PC-3 (cell line): Measurements from ENCODE around the gene TPST2.

Experiments used
- EZH2 ChIP-seq: fragments of 300-600 bp; sonication (generic); IDR thresholded peaks from one replicate; pipeline ENCODE4 v1.6.1; 2017; ENCODE audit warnings: antibody characterized with exemption, mild to moderate bottlenecking, low read length; ENCODE audit not compliant: unreplicated experiment
- EZH2phosphoT487 ChIP-seq: fragments of 300-600 bp; sonication (generic); IDR thresholded peaks from 2 replicates; pipeline ENCODE4 v1.6.1; 2018; ENCODE audit warnings: mild to moderate bottlenecking, antibody characterized with exemption, low read length, borderline replicate concordance
- TF ChIP-seq, protein P1 (sequence below): fragments of 300-600 bp; sonication (generic); conservative IDR thresholded peaks from 2 replicates; pipeline ENCODE4 v1.5.1; 2017; ENCODE audit warnings: antibody characterized with exemption, low read depth, mild to moderate bottlenecking, low read length

DNA sequence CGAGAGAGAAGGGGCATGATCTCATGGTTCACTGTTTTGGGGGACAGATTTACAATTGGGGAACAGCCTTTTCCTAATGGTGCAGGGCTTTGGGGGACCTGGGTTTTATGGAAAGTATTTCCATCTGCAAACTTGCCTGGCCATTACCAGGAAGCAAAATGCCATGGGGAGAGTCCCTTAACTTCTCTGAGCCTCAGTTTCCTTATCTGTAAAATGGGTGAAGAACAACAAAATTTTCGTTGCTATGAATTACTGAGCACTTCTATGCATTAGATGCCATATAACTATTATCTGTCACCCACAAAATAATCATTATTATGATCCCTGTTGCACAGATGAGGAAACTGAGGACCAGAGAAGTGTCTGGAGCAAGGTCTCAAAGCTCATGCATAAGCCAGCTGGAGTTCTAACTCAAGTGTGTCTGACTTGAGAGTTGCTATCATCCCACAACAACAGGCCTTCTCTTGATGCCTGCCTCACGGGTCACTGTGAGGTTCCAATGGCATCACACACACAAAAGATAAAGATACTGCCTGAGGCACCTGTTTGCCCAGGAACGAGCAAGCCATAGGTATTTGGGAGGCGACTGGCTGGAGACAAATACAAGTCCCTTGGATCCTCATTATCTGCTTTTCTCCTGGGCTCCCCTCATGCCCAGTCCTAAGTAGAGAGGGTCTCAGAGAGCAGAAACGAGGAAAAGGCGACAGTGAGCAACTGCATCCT lies 15.8 kb downstream of the TPST2 start:
- TF ChIP-seq, protein P1, sequence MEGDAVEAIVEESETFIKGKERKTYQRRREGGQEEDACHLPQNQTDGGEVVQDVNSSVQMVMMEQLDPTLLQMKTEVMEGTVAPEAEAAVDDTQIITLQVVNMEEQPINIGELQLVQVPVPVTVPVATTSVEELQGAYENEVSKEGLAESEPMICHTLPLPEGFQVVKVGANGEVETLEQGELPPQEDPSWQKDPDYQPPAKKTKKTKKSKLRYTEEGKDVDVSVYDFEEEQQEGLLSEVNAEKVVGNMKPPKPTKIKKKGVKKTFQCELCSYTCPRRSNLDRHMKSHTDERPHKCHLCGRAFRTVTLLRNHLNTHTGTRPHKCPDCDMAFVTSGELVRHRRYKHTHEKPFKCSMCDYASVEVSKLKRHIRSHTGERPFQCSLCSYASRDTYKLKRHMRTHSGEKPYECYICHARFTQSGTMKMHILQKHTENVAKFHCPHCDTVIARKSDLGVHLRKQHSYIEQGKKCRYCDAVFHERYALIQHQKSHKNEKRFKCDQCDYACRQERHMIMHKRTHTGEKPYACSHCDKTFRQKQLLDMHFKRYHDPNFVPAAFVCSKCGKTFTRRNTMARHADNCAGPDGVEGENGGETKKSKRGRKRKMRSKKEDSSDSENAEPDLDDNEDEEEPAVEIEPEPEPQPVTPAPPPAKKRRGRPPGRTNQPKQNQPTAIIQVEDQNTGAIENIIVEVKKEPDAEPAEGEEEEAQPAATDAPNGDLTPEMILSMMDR: no peak
- no peak for TF ChIP-seq EZH2
- TF ChIP-seq EZH2phosphoT487: no peak
